Panc1 (cell line): Measurements from ENCODE around the gene EEF2K.

Source experiments
- CTCF ChIP-seq: fragments of 450-650 bp; IDR thresholded peaks from 2 replicates; pipeline ENCODE4 v1.5.1; 2017; ENCODE audit warnings: mild to moderate bottlenecking
- POLR2AphosphoS5 ChIP-seq: IDR thresholded peaks from 2 replicates; pipeline ENCODE4 v1.6.1; 2012; ENCODE audit warnings: mild to moderate bottlenecking, low read depth, low read length, moderate library complexity
- REST ChIP-seq, 2 experiments: IDR thresholded peaks; 2 replicates each; pipeline ENCODE4 v1.6.1; 2011 to 2012; ENCODE audit warnings: low read depth in 2 of 2, control low read depth in 1 of 2, low read length in 1 of 2, mild to moderate bottlenecking in 1 of 2, moderate library complexity in 1 of 2; ENCODE audit not compliant: insufficient read depth in 1 of 2

- no peak for TF ChIP-seq REST (IDR thresholded peaks at IDR 0.05; ENCODE audit: insufficient read depth in 1 of 2, low read depth in 2 of 2, low read length in 1 of 2)
- TF ChIP-seq CTCF = no peak
- no peak for TF ChIP-seq POLR2AphosphoS5
Measured at GRCh38 chr16:22322741-22323140, 116.7 kb downstream of the EEF2K start.
